Anterior cingulate cortex (tissue), 58 donors: ENCODE measurements around the gene ZNF646.

Source experiments
- DNase-seq, 58 donors: peaks; one replicate each; lab custom pipeline; 2025; lab: John Stamatoyannopoulos, UW

Gene ZNF646

GRCh38 chr16:31073970-31074813 is at the start of gene ZNF646, which contains the start of gene ZNF668:
TSS of gene ZNF646 (plus strand) at chr16:31074422. CDS start at chr16:31076325, 1,903 bp downstream.
TSS of gene ZNF668 (minus strand) at chr16:31074240. CDS start at chr16:31064459, 9,781 bp downstream.
- peak; percentile 80 to 99 (median 98) for DNase-seq

GRCh38 chr16:31025339-31025738 is 48.9 kb upstream of the ZNF646 start:
- DNase-seq: no peak

- no peak for DNase-seq
These were observed 45.0 kb upstream of the ZNF646 start for GRCh38 chr16:31029272-31029671.

GRCh38 chr16:31031276-31031675 is 42.9 kb upstream of the ZNF646 start:
- no peak for DNase-seq

GRCh38 chr16:31032736-31033708 is 41.2 kb upstream of the ZNF646 start, which contains the start of gene STX4:
TSS of gene STX4 (plus strand) at chr16:31033558. CDS start at chr16:31033806, 248 bp downstream.
- peak; percentile 75 to 100 (median 97) for DNase-seq

GRCh38 chr16:31033709-31034492 is 40.3 kb upstream of the ZNF646 start:
- DNase-seq: peak in 57 of 58 donors; percentile 24 to 91 (median 81)

- DNase-seq: no peak
These were observed 37.5 kb upstream of the ZNF646 start for GRCh38 chr16:31036691-31037090.

- DNase-seq: peak in 17 of 58 donors; percentile 5 to 51 (median 27)
These were observed 35.2 kb upstream of the ZNF646 start for GRCh38 chr16:31038993-31039392.

GRCh38 chr16:31042866-31043265 is 31.4 kb upstream of the ZNF646 start:
- no peak for DNase-seq

- DNase-seq: no peak
These were observed 30.9 kb upstream of the ZNF646 start for GRCh38 chr16:31043352-31043751.

- no peak for DNase-seq
These were observed 30.2 kb upstream of the ZNF646 start for GRCh38 chr16:31043898-31044481.

- DNase-seq: no peak
These were observed 23.8 kb upstream of the ZNF646 start for GRCh38 chr16:31050280-31051030.

- no peak for DNase-seq
These were observed 22.1 kb upstream of the ZNF646 start for GRCh38 chr16:31052114-31052513.

- DNase-seq: no peak
These were observed 18.6 kb upstream of the ZNF646 start for GRCh38 chr16:31055613-31056012.

- no peak for DNase-seq
These were observed 13.0 kb upstream of the ZNF646 start for GRCh38 chr16:31061126-31061812.

- DNase-seq: no peak
These were observed 12.3 kb upstream of the ZNF646 start for GRCh38 chr16:31061813-31062440.

- DNase-seq: no peak
These were observed 10.8 kb upstream of the ZNF646 start for GRCh38 chr16:31063495-31063842.
